IMR-90 (cell line): ENCODE measurements around the gene ERP44. TPM values are rescaled to one million over a fixed set of nuclear protein-coding genes. Genes with fewer than 3 reads are reported as not detected.

Experiments used
- ATAC-seq: fragments of 200-7000 bp; cut with Tn5 transposase; 2 replicates; pipeline ENCODE4 v1.9.1; 2020; ENCODE audit warnings: low read depth, mild to moderate bottlenecking, moderate library complexity
- Bru-seq: library from RNA; stranded (reverse); fragments of 400-500 nt; gene quantifications from one replicate; lab custom pipeline; 2021; lab: Mats Ljungman, UMichigan
- BruChase-seq, 2 experiments: library from RNA; stranded (reverse); fragments of 400-500 nt; gene quantifications; one replicate each; lab custom pipeline; 2021; lab: Mats Ljungman, UMichigan
- BruUV-seq: library from RNA; stranded (reverse); fragments of 400-500 nt; replicated peaks from 2 replicates; lab custom pipeline; 2021; lab: Mats Ljungman, UMichigan
- CTCF ChIA-PET: fragments of 300-600 bp; formaldehyde crosslinking; extraction: SDS; loops from one replicate; lab custom pipeline; 2021; ENCODE audit warnings: antibody characterized with exemption; lab: Yijun Ruan, JAX
- POLR2A ChIA-PET: fragments of 300-600 bp; sonication (Branson Sonifier 250); formaldehyde crosslinking; loops from one replicate; lab custom pipeline; 2022; ENCODE audit warnings: antibody characterized with exemption; ENCODE audit not compliant: unreplicated experiment; lab: Charles Lee
- DNase-seq: peaks from one replicate; pipeline ENCODE4 v3.0.0; 2013
- H2AFZ ChIP-seq: replicated peaks from 2 replicates; pipeline ENCODE3; 2013; ENCODE audit warnings: low read length, mild to moderate bottlenecking; ENCODE audit not compliant: poor library complexity
- H2AK5ac ChIP-seq: 2 replicates; pipeline ENCODE4 v1.6.1; 2013; ENCODE audit warnings: low read depth, low read length, inconsistent platforms
- H2AK9ac ChIP-seq: replicated peaks from 2 replicates; pipeline ENCODE3; 2013; ENCODE audit warnings: mild to moderate bottlenecking, low read depth, low read length, moderate library complexity; ENCODE audit not compliant: poor library complexity
- H2BK120ac ChIP-seq: 2 replicates; pipeline ENCODE4 v1.6.1; 2013; ENCODE audit warnings: low read depth, low read length, inconsistent platforms
- H2BK15ac ChIP-seq: 3 replicates; pipeline ENCODE4 v1.6.1; 2013; ENCODE audit warnings: low read depth, low read length, inconsistent platforms
- H2BK20ac ChIP-seq: 2 replicates; pipeline ENCODE4 v1.6.1; 2013; ENCODE audit warnings: low read depth, mild to moderate bottlenecking, inconsistent platforms, low read length, moderate library complexity
- H2BK5ac ChIP-seq: 2 replicates; pipeline ENCODE4 v1.6.1; 2013; ENCODE audit warnings: mild to moderate bottlenecking, low read depth, low read length, inconsistent platforms; ENCODE audit not compliant: poor library complexity, severe bottlenecking
- H3K14ac ChIP-seq: replicated peaks from 2 replicates; pipeline ENCODE4 v1.6.1; 2013; ENCODE audit warnings: low read depth, low read length, inconsistent platforms
- H3K18ac ChIP-seq: 2 replicates; pipeline ENCODE4 v1.6.1; 2013; ENCODE audit warnings: low read depth, low read length, control low read depth
- H3K23ac ChIP-seq: 2 replicates; pipeline ENCODE4 v1.6.1; 2013; ENCODE audit warnings: low read depth, low read length, inconsistent platforms
- H3K27ac ChIP-seq: 2 replicates; pipeline ENCODE4 v1.5.1; 2013; ENCODE audit warnings: mild to moderate bottlenecking, control low read depth, low read length; ENCODE audit not compliant: insufficient read depth
- H3K27me3 ChIP-seq: 2 replicates; pipeline ENCODE4 v1.6.1; 2013; ENCODE audit warnings: low read length; ENCODE audit not compliant: control insufficient read depth, insufficient read depth
- H3K36me3 ChIP-seq: 2 replicates; pipeline ENCODE4 v1.6.1; 2013; ENCODE audit warnings: low read length, mixed read lengths; ENCODE audit not compliant: control insufficient read depth, insufficient read depth
- H3K4ac ChIP-seq: 2 replicates; pipeline ENCODE4 v1.6.1; 2013; ENCODE audit warnings: low read depth, low read length, inconsistent platforms
- H3K4me1 ChIP-seq: 2 replicates; pipeline ENCODE4 v1.6.1; 2013; ENCODE audit warnings: low read length, mixed read lengths; ENCODE audit not compliant: control insufficient read depth, insufficient read depth
- H3K4me2 ChIP-seq: 2 replicates; pipeline ENCODE4 v1.6.1; 2013; ENCODE audit warnings: low read depth, mild to moderate bottlenecking, control low read depth, low read length, moderate library complexity
- H3K4me3 ChIP-seq: 2 replicates; pipeline ENCODE4 v1.5.1; 2013; ENCODE audit warnings: low read depth, mild to moderate bottlenecking, control low read depth, low read length, moderate library complexity; ENCODE audit not compliant: insufficient read depth
- H3K56ac ChIP-seq: 2 replicates; pipeline ENCODE4 v1.6.1; 2013; ENCODE audit warnings: low read length, inconsistent platforms; ENCODE audit not compliant: insufficient read depth; ENCODE audit errors: extremely low read depth
- H3K79me1 ChIP-seq, 2 experiments: 2 replicates each; pipeline ENCODE4 v1.6.1; 2013; ENCODE audit warnings: low read length in 2 of 2, inconsistent platforms in 1 of 2, low read depth in 1 of 2
- H3K9ac ChIP-seq: 2 replicates; pipeline ENCODE4 v1.6.1; 2013; ENCODE audit warnings: low read depth, low read length, control low read depth
- H3K9me1 ChIP-seq: 2 replicates; pipeline ENCODE4 v1.6.1; 2013; ENCODE audit warnings: low read length, inconsistent platforms; ENCODE audit not compliant: insufficient read depth
- H3K9me3 ChIP-seq: 2 replicates; pipeline ENCODE4 v1.6.1; 2013; ENCODE audit warnings: low read length; ENCODE audit not compliant: control insufficient read depth, insufficient read depth
- H4K20me1 ChIP-seq: 2 replicates; pipeline ENCODE4 v1.6.1; 2013; ENCODE audit warnings: low read length, inconsistent platforms; ENCODE audit not compliant: insufficient read depth
- H4K5ac ChIP-seq: 2 replicates; pipeline ENCODE4 v1.6.1; 2013; ENCODE audit warnings: mild to moderate bottlenecking, low read depth, low read length, control low read depth
- H4K8ac ChIP-seq, 2 experiments: 2 replicates each; pipeline ENCODE4 v1.6.1; 2013; ENCODE audit warnings: low read depth in 2 of 2, low read length in 2 of 2, control low read depth in 1 of 2, inconsistent platforms in 1 of 2
- H4K91ac ChIP-seq: 2 replicates; pipeline ENCODE4 v1.6.1; 2013; ENCODE audit warnings: low read depth, low read length, inconsistent platforms; ENCODE audit not compliant: insufficient read depth
- BHLHE40 ChIP-seq: fragments of 150-350 bp; IDR thresholded peaks from 2 replicates; pipeline ENCODE4 v1.6.1; 2016; ENCODE audit warnings: mild to moderate bottlenecking, low read depth, low read length
- CHD1 ChIP-seq: IDR thresholded peaks from 2 replicates; pipeline ENCODE4 v1.6.1; 2012; ENCODE audit warnings: low read depth, low read length, improper control_type of control experiment
- MAZ ChIP-seq: IDR thresholded peaks from 2 replicates; pipeline ENCODE4 v1.6.1; 2012; ENCODE audit warnings: low read depth, mild to moderate bottlenecking, low read length, improper control_type of control experiment, moderate library complexity, borderline replicate concordance
- MXI1 ChIP-seq: IDR thresholded peaks from 2 replicates; pipeline ENCODE4 v1.6.1; 2012; ENCODE audit warnings: low read depth, mild to moderate bottlenecking, low read length, moderate library complexity, borderline replicate concordance
- POLR2A ChIP-seq: IDR thresholded peaks from 2 replicates; pipeline ENCODE4 v1.6.1; 2012; ENCODE audit warnings: mild to moderate bottlenecking, low read depth, low read length
- RAD21 ChIP-seq: IDR thresholded peaks from 2 replicates; pipeline ENCODE4 v1.6.1; 2012; ENCODE audit warnings: low read length, improper control_type of control experiment
- RCOR1 ChIP-seq: IDR thresholded peaks from 2 replicates; pipeline ENCODE4 v1.6.1; 2012; ENCODE audit warnings: mild to moderate bottlenecking, low read length, improper control_type of control experiment; ENCODE audit not compliant: insufficient replicate concordance
- RFX5 ChIP-seq: IDR thresholded peaks from 2 replicates; pipeline ENCODE4 v1.8.0; 2012; ENCODE audit warnings: low read depth, mild to moderate bottlenecking, low read length, moderate library complexity
- WGBS, 2 experiments: methylation state at CpG; one replicate each; pipeline versions ENCODE4 v1.1.5 to v1.1.7; 2013; ENCODE audit warnings: missing lambda C conversion rate in 2 of 2; ENCODE audit not compliant: insufficient read length in 1 of 2; ENCODE audit errors: extremely low coverage in 2 of 2; 5-methylcytosine and 5-hydroxymethylcytosine counted together
- dilution Hi-C: fragments of 300-500 bp; cut with HindIII; formaldehyde crosslinking; loops from one replicate; pipeline ENCODE4 v1.14.3; 2018; ENCODE audit warnings: low sequenced_read_pairs; ENCODE audit not compliant: unreplicated experiment
- in situ Hi-C: fragments of 300-500 bp; cut with MboI; formaldehyde crosslinking; loops from 3 replicates; pipeline ENCODE4 v1.14.3; 2019; ENCODE audit warnings: low sequenced_read_pairs, inconsistent platforms, mixed read lengths
- intact Hi-C: fragments of 100-400 bp; cut with micrococcal nuclease; formaldehyde crosslinking; loops from 2 replicates; pipeline ENCODE4 v1.10.0; 2022
- long read RNA-seq: library from polyadenylated mRNA; unstranded; transcript quantifications from one replicate; pipeline ENCODE4 v2.0.0, GENCODE V29; 2021; ENCODE audit not compliant: unreplicated experiment
- polyA plus RNA-seq, 3 experiments: library from polyadenylated mRNA; depleted of rRNA; stranded (reverse); fragments of >200 nt; gene quantifications; 2 replicates each; pipeline ENCODE4 v1.2.3, GENCODE V29; 2012; ENCODE audit warnings: low replicate concordance in 1 of 3
- total RNA-seq: library from RNA; depleted of rRNA; stranded (reverse); fragments of >200 nt; gene quantifications from 2 replicates; pipeline ENCODE4 v1.2.3, GENCODE V29; 2012; rRNA removed

The ERP44 gene
- 9.1 and 16.1 TPM in 2 replicates for total RNA-seq
- polyA plus RNA-seq (2012; rRNA removed) = 11.6 and 13.5 TPM in 2 replicates
- 2.9 and 3.1 TPM in 2 replicates for polyA plus RNA-seq (2012; cell fraction: cytosol; rRNA removed)
- 1.3 and 6.6 TPM in 2 replicates for polyA plus RNA-seq (2012; cell fraction: nucleus; rRNA removed; ENCODE audit: low replicate concordance)
- percentile 82 among the genes with signal in this experiment for Bru-seq, nascent RNA
- BruChase-seq, experiment 1, labeled RNA remaining after a 6-hour chase = percentile 63 among the genes with signal in this experiment
- percentile 68 among the genes with signal in this experiment for BruChase-seq, experiment 2, labeled RNA remaining after a 2-hour chase
- long read RNA-seq, full-length matches to known transcripts = 189 of 201 reads
- long read RNA-seq, partial matches to known transcripts = 2 of 201 reads
- long read RNA-seq, other reads (novel, unspliced or antisense) = 10 of 201 reads

DNA sequence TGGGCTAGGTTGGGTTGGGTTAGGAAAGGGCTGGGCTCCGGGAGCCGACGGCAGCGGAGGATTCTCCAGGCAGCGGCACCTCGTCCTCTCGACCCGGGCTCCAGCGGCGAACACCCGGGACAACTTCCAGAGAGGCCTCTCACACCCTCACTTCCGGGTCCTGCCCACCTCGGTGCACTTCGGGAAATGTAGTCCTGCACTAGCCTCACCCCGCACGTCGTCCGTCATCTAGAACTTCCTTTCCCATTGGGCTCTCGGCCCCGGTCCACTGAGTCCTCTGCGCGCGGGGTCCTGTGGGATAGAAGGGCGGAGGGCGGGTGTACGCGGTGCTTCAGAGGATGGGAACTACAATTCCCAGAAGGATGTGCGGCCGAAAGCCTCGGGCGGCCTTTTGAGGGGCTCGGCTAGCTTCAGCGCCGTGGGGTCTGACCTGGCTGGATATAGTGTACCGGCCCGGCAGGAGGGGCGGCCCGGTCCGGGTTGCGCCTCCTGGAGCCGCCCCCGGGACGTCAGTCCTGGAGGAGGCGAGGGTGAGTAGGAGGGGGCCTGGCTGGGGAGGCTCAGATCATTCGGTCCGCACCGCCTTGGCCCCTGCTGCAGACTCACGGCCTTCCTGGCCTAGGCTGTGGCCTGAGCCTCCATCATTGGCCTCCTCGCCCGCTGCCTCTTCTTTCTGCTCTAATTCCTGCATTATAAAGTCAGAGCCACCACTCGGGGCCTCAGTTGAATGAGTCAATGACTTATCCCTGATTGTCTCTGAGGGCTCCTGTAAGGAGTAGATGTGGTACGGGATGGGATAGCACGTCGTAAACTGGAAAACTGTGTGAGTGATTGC is at the start of gene ERP44, which contains the start of gene INVS:
TSS of gene ERP44 (minus strand) at position 114 of the 835 bp plus-strand sequence. CDS start 160 bp downstream, outside the sequence.
TSS of gene INVS (plus strand) at position 357 of the 835 bp plus-strand sequence. CDS start 5,279 bp downstream, outside the sequence.
- Histone ChIP-seq H2BK20ac (no peak within 1 kb of the TSS), H4K8ac (peak within 1 kb of the TSS; percentile 79 to 87), H2BK5ac (peak within 1 kb of the TSS; percentile 64), H2AFZ (peak within 1 kb of the TSS; percentile 96), H4K91ac (peak within 1 kb of the TSS; percentile 68), H3K9ac (peak within 1 kb of the TSS; percentile 89), H3K79me1 (peaks cover 20 to 61% of the 10 kb centered on the region in 2 experiments), H3K14ac (peak within 1 kb of the TSS; percentile 75), H3K56ac (peak within 1 kb of the TSS; percentile 78), H4K20me1 (peaks cover 22% of the 10 kb centered on the region; the same call in 1 of the 2 replicates), H3K18ac (peak within 1 kb of the TSS; percentile 4; the same call in 1 of the 2 replicates), H3K4me3 (peak within 1 kb of the TSS; percentile 88), H3K23ac (peak within 1 kb of the TSS; percentile 94), H2BK15ac (peak within 1 kb of the TSS; percentile 8; the same call in 1 of the 3 replicates), H4K5ac (peak within 1 kb of the TSS; percentile 46), H2AK5ac (peak within 1 kb of the TSS; percentile 60), H3K4me1 (peaks cover 2% of the 10 kb centered on the region; the same call in 1 of the 2 replicates), H3K27ac (peak within 1 kb of the TSS; percentile 77), H3K4ac (peak within 1 kb of the TSS; percentile 87), H3K9me1 (peaks cover 9% of the 10 kb centered on the region; the same call in 1 of the 2 replicates), H2AK9ac (peak within 1 kb of the TSS; percentile 70), H2BK120ac (peak within 1 kb of the TSS; percentile 33; the same call in 1 of the 2 replicates), H3K9me3 (no peaks in the 10 kb centered on the region), H3K4me2 (peak within 1 kb of the TSS; percentile 80), H3K36me3 (peaks cover under 1% of the 10 kb centered on the region; the same call in 1 of the 2 replicates), H3K27me3 (no peaks in the 10 kb centered on the region)
- intact Hi-C loops (loop anchor here (1.0 to 10.0 kb wide), 5 partner anchors 12 to 496 kb away; partner anchors contain the start of gene NR4A3), dilution Hi-C loops (no loop called here), in situ Hi-C loops (no loop called here)
- 2% methylated on average over 10 of the region's 54 CpGs; no CpG with 5 or more reads in 1 of the 2 experiments for WGBS, 2 experiments
- BruUV-seq = no TSS peak
- DNase-seq = peak; percentile 99
- ChIA-PET CTCF (no interaction called here), POLR2A (no interaction called here)
- ATAC-seq = peak; percentile 99
- TF ChIP-seq RAD21 (no peak), BHLHE40 (no peak), MXI1 (0 out of 2 replicates have a peak, but pooled peaks have one; percentile 17), CHD1 (0 out of 2 replicates have a peak, but pooled peaks have one; percentile 23), MAZ (peak; percentile 49; the same call in 1 of the 2 replicates), POLR2A (peak; percentile 89), RCOR1 (peak; percentile 20), RFX5 (no peak)
